ENCODE measurements around the gene GM2A.
"Not testable (repeated sequence)": the region's sequence is repeated elsewhere in the genome, so short reads cannot be mapped to it uniquely, and the experiment has no call there.

The GM2A gene

DNA sequence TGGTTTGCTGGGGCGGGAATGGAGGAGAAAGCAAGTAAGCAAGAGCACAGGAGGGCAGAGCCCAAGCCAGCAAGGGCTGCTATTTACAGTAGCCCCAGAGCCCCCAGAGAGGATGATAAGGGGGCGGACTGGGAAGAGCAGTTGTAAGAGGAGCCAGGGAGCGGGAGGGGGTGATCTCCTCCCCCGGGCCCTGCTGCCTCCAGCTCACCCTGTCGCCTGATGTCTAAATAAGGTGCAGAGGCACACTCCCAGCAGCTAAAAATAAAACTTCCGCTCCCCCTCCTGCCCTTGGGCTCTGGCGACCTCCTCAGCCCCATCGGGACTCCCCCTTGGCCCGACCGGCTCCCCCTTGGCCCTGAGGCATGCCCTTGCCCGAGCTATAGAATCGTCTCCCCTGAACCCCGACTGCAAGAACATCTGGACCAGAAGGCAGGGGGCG lies 14.7 kb upstream of the GM2A start:
- no peaks in the 10 kb centered on the region for H3K36me3 ChIP-seq (ENCODE audit: control insufficient read depth, low read length)
- H3K9me3 ChIP-seq (ENCODE audit: control insufficient read depth, insufficient read depth, low read length), result no peaks in the 10 kb centered on the region
- H4K20me1 ChIP-seq (ENCODE audit: control insufficient read depth, insufficient read depth, low read depth, low read length), result no peaks in the 10 kb centered on the region
- peak overlapping the region; percentile 75 for H3K4me2 ChIP-seq (ENCODE audit: low read length)
- peaks cover 83% of the 10 kb centered on the region for H3K4me1 ChIP-seq (ENCODE audit: control insufficient read depth, low read length)
- TF ChIP-seq EZH2phosphoT487 (IDR thresholded peaks at IDR 0.05; ENCODE audit: borderline replicate concordance, low read length), result no peak
- TF ChIP-seq CTCF (IDR thresholded peaks at IDR 0.05; ENCODE audit: low read depth, low read length, poor library complexity, severe bottlenecking), result no peak
- peak overlapping the region; percentile 55 for H3K4me3 ChIP-seq (ENCODE audit: low read length)
- H3F3A ChIP-seq (ENCODE audit: control insufficient read depth, insufficient read depth), result peaks cover 13% of the 10 kb centered on the region
- H3K27ac ChIP-seq (ENCODE audit: low read depth, low read length), result peak overlapping the region; percentile 52
- H3K9me2 ChIP-seq (replicated peaks; ENCODE audit: control insufficient read depth, low read length), result no peaks in the 10 kb centered on the region
- H3K27me3 ChIP-seq (ENCODE audit: control insufficient read depth, low read length), result no peaks in the 10 kb centered on the region
- no peaks in the 10 kb centered on the region for H3K79me2 ChIP-seq (ENCODE audit: control insufficient read depth, low read length)

GRCh38 chr5:151239237-151239861 lies 13.6 kb upstream of the GM2A start:
- no peak for TF ChIP-seq EZH2phosphoT487 (IDR thresholded peaks at IDR 0.05; ENCODE audit: borderline replicate concordance, low read length)
- peak; percentile 93 for TF ChIP-seq CTCF (IDR thresholded peaks at IDR 0.05; ENCODE audit: low read depth, low read length, poor library complexity, severe bottlenecking)
- H3K27ac ChIP-seq (ENCODE audit: low read depth, low read length), result peak overlapping the region; percentile 52; the same call in 1 of the 2 replicates
- no peaks in the 10 kb centered on the region for H3K79me2 ChIP-seq (ENCODE audit: control insufficient read depth, low read length)
- H3K4me1 ChIP-seq (ENCODE audit: control insufficient read depth, low read length), result peaks cover 73% of the 10 kb centered on the region
- no peaks in the 10 kb centered on the region for H3K9me2 ChIP-seq (replicated peaks; ENCODE audit: control insufficient read depth, low read length)
- peak overlapping the region; percentile 75 for H3K4me2 ChIP-seq (ENCODE audit: low read length)
- H3K9me3 ChIP-seq (ENCODE audit: control insufficient read depth, insufficient read depth, low read length), result no peaks in the 10 kb centered on the region
- H3K4me3 ChIP-seq (ENCODE audit: low read length), result peak overlapping the region; percentile 55
- peaks cover 11% of the 10 kb centered on the region for H3F3A ChIP-seq (ENCODE audit: control insufficient read depth, insufficient read depth)
- no peaks in the 10 kb centered on the region for H3K36me3 ChIP-seq (ENCODE audit: control insufficient read depth, low read length)
- no peaks in the 10 kb centered on the region for H3K27me3 ChIP-seq (ENCODE audit: control insufficient read depth, low read length)
- no peaks in the 10 kb centered on the region for H4K20me1 ChIP-seq (ENCODE audit: control insufficient read depth, insufficient read depth, low read depth, low read length)

DNA sequence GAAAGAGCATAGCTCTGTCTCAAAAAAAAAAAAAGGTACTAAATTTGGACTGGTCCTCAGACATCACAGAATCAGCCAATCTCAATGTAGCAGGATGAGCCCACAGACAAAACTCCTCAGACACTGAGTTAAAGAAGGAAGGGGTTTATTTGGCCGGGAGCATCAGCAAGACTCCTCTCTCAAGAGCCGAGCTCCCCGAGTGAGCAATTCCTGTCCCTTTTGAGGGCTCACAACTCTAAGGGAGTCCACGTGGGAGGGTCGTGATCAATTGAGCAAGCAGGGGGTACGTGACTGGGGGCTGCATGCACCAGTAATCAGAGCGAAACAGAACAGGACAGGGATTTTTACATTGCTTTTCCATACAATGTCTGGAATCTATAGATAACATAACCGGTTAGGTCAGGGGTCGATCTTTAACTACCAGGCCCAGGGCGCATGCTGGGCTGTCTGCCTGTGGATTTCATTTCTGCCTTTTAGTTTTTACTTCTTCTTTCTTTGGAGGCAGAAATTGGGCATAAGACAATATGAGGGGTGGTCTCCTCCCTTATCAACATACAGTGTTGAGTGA lies 12.6 kb upstream of the GM2A start:
- H3K4me3 ChIP-seq (ENCODE audit: low read length), result 0 out of 2 replicates have a peak overlapping the region, but pooled peaks have one; percentile 55
- H3F3A ChIP-seq (ENCODE audit: control insufficient read depth, insufficient read depth), result peaks cover 11% of the 10 kb centered on the region
- peaks cover 63% of the 10 kb centered on the region for H3K4me1 ChIP-seq (ENCODE audit: control insufficient read depth, low read length)
- not testable (repeated sequence) for H3K27me3 ChIP-seq (ENCODE audit: control insufficient read depth, low read length); H3K9me2 ChIP-seq (replicated peaks; ENCODE audit: control insufficient read depth, low read length); H3K36me3 ChIP-seq (ENCODE audit: control insufficient read depth, low read length); H3K27ac ChIP-seq (ENCODE audit: low read depth, low read length); H3K79me2 ChIP-seq (ENCODE audit: control insufficient read depth, low read length); H3K9me3 ChIP-seq (ENCODE audit: control insufficient read depth, insufficient read depth, low read length); H4K20me1 ChIP-seq (ENCODE audit: control insufficient read depth, insufficient read depth, low read depth, low read length)
- peak overlapping the region; percentile 75 for H3K4me2 ChIP-seq (ENCODE audit: low read length)

- H3K4me2 ChIP-seq (ENCODE audit: low read length), result peak overlapping the region; percentile 75
Observed at GRCh38 chr5:151240924-151241635, 11.9 kb upstream of the GM2A start.

More at GRCh38 chr5:151240924-151241635, 11.9 kb upstream of the GM2A start:
- Histone ChIP-seq H3K27me3 (ENCODE audit: control insufficient read depth, low read length) (no peaks in the 10 kb centered on the region), H3K4me3 (ENCODE audit: low read length) (no peak overlapping the region), H3F3A (ENCODE audit: control insufficient read depth, insufficient read depth) (peaks cover 11% of the 10 kb centered on the region), H3K9me3 (ENCODE audit: control insufficient read depth, insufficient read depth, low read length) (no peaks in the 10 kb centered on the region), H3K9me2 (replicated peaks; ENCODE audit: control insufficient read depth, low read length) (no peaks in the 10 kb centered on the region), H4K20me1 (ENCODE audit: control insufficient read depth, insufficient read depth, low read depth, low read length) (no peaks in the 10 kb centered on the region), H3K27ac (ENCODE audit: low read depth, low read length) (no peak overlapping the region), H3K79me2 (ENCODE audit: control insufficient read depth, low read length) (no peaks in the 10 kb centered on the region), H3K4me1 (ENCODE audit: control insufficient read depth, low read length) (peaks cover 59% of the 10 kb centered on the region), H3K36me3 (ENCODE audit: control insufficient read depth, low read length) (no peaks in the 10 kb centered on the region)
- no peak for TF ChIP-seq CTCF (IDR thresholded peaks at IDR 0.05; ENCODE audit: low read depth, low read length, poor library complexity, severe bottlenecking)
- TF ChIP-seq EZH2phosphoT487 (IDR thresholded peaks at IDR 0.05; ENCODE audit: borderline replicate concordance, low read length), result no peak

All from DOHH2 (cell line).